H1 (cell line): ENCODE results near the gene NPTXR. TPM values are rescaled to one million over a fixed set of nuclear protein-coding genes. Genes with fewer than 3 reads are reported as not detected.

Experiments used
- CTCF ChIA-PET: fragments of 300-600 bp; sonication (Branson Sonifier 250); formaldehyde crosslinking; loops from one replicate; lab custom pipeline; 2021; ENCODE audit not compliant: partially characterized antibody; lab: Charles Lee
- POLR2A ChIA-PET: fragments of 300-600 bp; sonication (Branson Sonifier 250); formaldehyde crosslinking; loops from one replicate; lab custom pipeline; 2021; ENCODE audit warnings: inconsistent platforms; ENCODE audit not compliant: partially characterized antibody; lab: Charles Lee
- DNase-seq, 2 experiments: peaks; one replicate each; pipeline versions ENCODE4 v3.0.0 to v3.0.0-alpha.2; 2010 to 2022; ENCODE audit warnings: low spot score in 2 of 2, low read depth in 1 of 2, mixed read lengths in 1 of 2
- FAIRE-seq: peaks from 2 replicates; lab custom pipeline; 2011; peaks lifted over from hg19 to GRCh38; lab: Jason Lieb, UNC
- H2AFZ ChIP-seq: 2 replicates; pipeline ENCODE4 v1.8.1; 2012; ENCODE audit warnings: low read length, inconsistent platforms
- H2AK5ac ChIP-seq: 2 replicates; pipeline ENCODE4 v1.6.1; 2013; ENCODE audit warnings: low read depth, low read length
- H2BK120ac ChIP-seq: replicated peaks from 2 replicates; pipeline ENCODE3; 2013; ENCODE audit warnings: low read depth, low read length, inconsistent platforms
- H2BK12ac ChIP-seq: 2 replicates; pipeline ENCODE4 v1.6.1; 2013; ENCODE audit warnings: low read depth, low read length
- H2BK15ac ChIP-seq: 2 replicates; pipeline ENCODE4 v1.6.1; 2013; ENCODE audit warnings: low read length
- H2BK20ac ChIP-seq: 2 replicates; pipeline ENCODE4 v1.6.1; 2013; ENCODE audit warnings: low read length
- H2BK5ac ChIP-seq: 2 replicates; pipeline ENCODE4 v1.6.1; 2013; ENCODE audit warnings: low read depth, low read length
- H3K14ac ChIP-seq: 2 replicates; pipeline ENCODE4 v1.6.1; 2013; ENCODE audit warnings: inconsistent platforms; ENCODE audit not compliant: insufficient read length
- H3K18ac ChIP-seq: 2 replicates; pipeline ENCODE4 v1.6.1; 2013; ENCODE audit warnings: low read length; ENCODE audit errors: extremely low read depth
- H3K23ac ChIP-seq: 2 replicates; pipeline ENCODE4 v1.6.1; 2013; ENCODE audit warnings: inconsistent platforms; ENCODE audit not compliant: insufficient read length
- H3K23me2 ChIP-seq: 2 replicates; pipeline ENCODE4 v1.6.1; 2013; ENCODE audit warnings: low read depth, low read length
- H3K27ac ChIP-seq: 2 replicates; pipeline ENCODE4 v1.6.1; 2011; ENCODE audit warnings: low read depth, low read length, inconsistent platforms
- H3K27me3 ChIP-seq, 4 experiments: replicated peaks in 1 of 4; 1 replicate in 1 of 4; 2 replicates in 3 of 4; pipeline versions ENCODE4 v1.6.1 to v1.8.1; 2011 to 2013; ENCODE audit warnings: low read length in 3 of 4, mild to moderate bottlenecking in 3 of 4, inconsistent platforms in 2 of 4, mixed read lengths in 2 of 4, moderate library complexity in 1 of 4; ENCODE audit not compliant: control insufficient read depth in 3 of 4, insufficient read depth in 3 of 4; ENCODE audit errors: extremely low read depth in 1 of 4
- H3K36me3 ChIP-seq, 4 experiments: 2 replicates each; pipeline versions ENCODE4 v1.6.1 to v1.8.1; 2011 to 2013; ENCODE audit warnings: mild to moderate bottlenecking in 4 of 4, low read length in 3 of 4, moderate library complexity in 2 of 4, control low read depth in 1 of 4, inconsistent platforms in 1 of 4; ENCODE audit not compliant: insufficient read depth in 4 of 4, control insufficient read depth in 2 of 4
- H3K4ac ChIP-seq: replicated peaks from 2 replicates; pipeline ENCODE3; 2013; ENCODE audit warnings: low read length, low read depth, mixed read lengths, inconsistent platforms; ENCODE audit not compliant: insufficient read length
- H3K4me1 ChIP-seq, 4 experiments: replicated peaks in 1 of 4; 1 replicate in 1 of 4; 2 replicates in 3 of 4; pipeline versions ENCODE4 v1.6.1 to v1.8.1; 2011 to 2013; ENCODE audit warnings: low read length in 3 of 4, inconsistent platforms in 2 of 4, mixed read lengths in 1 of 4; ENCODE audit not compliant: insufficient read depth in 4 of 4, control insufficient read depth in 3 of 4
- H3K4me2 ChIP-seq, 2 experiments: 2 replicates each; pipeline versions ENCODE4 v1.6.1 to v1.8.1; 2011 to 2013; ENCODE audit warnings: low read depth in 2 of 2, low read length in 2 of 2, control low read depth in 1 of 2, inconsistent platforms in 1 of 2, mild to moderate bottlenecking in 1 of 2; ENCODE audit not compliant: insufficient read depth in 1 of 2
- H3K4me3 ChIP-seq, 4 experiments: fragments of 200-600, 300-600 bp in 1 of 4; sonication (generic), shearing (Covaris generic), sonication (Bioruptor Twin) in 1 of 4; 2 replicates each; pipeline versions ENCODE4 v1.5.1 to v1.8.1; 2011 to 2016; ENCODE audit warnings: low read length in 4 of 4, low read depth in 3 of 4, control low read depth in 2 of 4, inconsistent platforms in 2 of 4, mild to moderate bottlenecking in 2 of 4, mixed read lengths in 1 of 4, moderate library complexity in 1 of 4; ENCODE audit not compliant: insufficient read depth in 2 of 4; ENCODE audit errors: extremely low read depth in 1 of 4
- H3K56ac ChIP-seq: replicated peaks from 2 replicates; pipeline ENCODE3; 2013; ENCODE audit warnings: low read depth, mild to moderate bottlenecking, mixed read lengths, low read length, inconsistent platforms; ENCODE audit not compliant: insufficient read length
- H3K79me1 ChIP-seq: 2 replicates; pipeline ENCODE4 v1.6.1; 2013; ENCODE audit warnings: low read depth, low read length, control low read depth
- H3K79me2 ChIP-seq, 2 experiments: 2 replicates each; pipeline versions ENCODE4 v1.6.1 to v1.8.1; 2012 to 2013; ENCODE audit warnings: low read length in 2 of 2, mild to moderate bottlenecking in 2 of 2, inconsistent platforms in 1 of 2; ENCODE audit not compliant: insufficient read depth in 2 of 2, control insufficient read depth in 1 of 2
- H3K9ac ChIP-seq, 4 experiments: replicated peaks in 1 of 4; 1 replicate in 1 of 4; 2 replicates in 3 of 4; pipeline versions ENCODE4 v1.6.1 to v1.8.1; 2011 to 2013; ENCODE audit warnings: low read depth in 3 of 4, low read length in 3 of 4, control low read depth in 2 of 4, mild to moderate bottlenecking in 2 of 4, moderate library complexity in 2 of 4, inconsistent platforms in 1 of 4; ENCODE audit errors: extremely low read depth in 1 of 4
- H3K9me3 ChIP-seq, 2 experiments: 2 replicates each; pipeline versions ENCODE4 v1.6.1 to v1.8.1; 2012 to 2013; ENCODE audit warnings: mild to moderate bottlenecking in 2 of 2, moderate library complexity in 2 of 2, control low read depth in 1 of 2, inconsistent platforms in 1 of 2, low read depth in 1 of 2, low read length in 1 of 2, mixed read lengths in 1 of 2; ENCODE audit not compliant: insufficient read depth in 2 of 2
- H4K20me1 ChIP-seq, 2 experiments: replicated peaks in 1 of 2; 2 replicates each; pipeline versions ENCODE3 to v1.8.1; 2011 to 2013; ENCODE audit warnings: inconsistent platforms in 2 of 2, low read length in 2 of 2, mild to moderate bottlenecking in 1 of 2; ENCODE audit not compliant: insufficient read depth in 2 of 2, control insufficient read depth in 1 of 2
- H4K5ac ChIP-seq: 2 replicates; pipeline ENCODE4 v1.6.1; 2013; ENCODE audit warnings: low read length, low read depth, mixed read lengths, inconsistent platforms; ENCODE audit not compliant: insufficient read length
- H4K8ac ChIP-seq: 2 replicates; pipeline ENCODE4 v1.8.0; 2013; ENCODE audit warnings: mild to moderate bottlenecking, moderate library complexity, low read length, inconsistent platforms; ENCODE audit not compliant: insufficient read depth; ENCODE audit errors: extremely low read depth
- H4K91ac ChIP-seq: replicated peaks from 2 replicates; pipeline ENCODE3; 2013; ENCODE audit warnings: low read length, mixed read lengths, inconsistent platforms; ENCODE audit not compliant: insufficient read length
- BACH1 ChIP-seq: IDR thresholded peaks from 2 replicates; pipeline ENCODE4 v1.6.1; 2012; ENCODE audit warnings: low read length, improper control_type of control experiment
- EP300 ChIP-seq, 2 experiments: IDR thresholded peaks; 1 replicate in 1 of 2; 2 replicates in 1 of 2; pipeline ENCODE4 v1.6.1; 2011 to 2012; ENCODE audit warnings: low read depth in 2 of 2, low read length in 2 of 2, mild to moderate bottlenecking in 2 of 2, borderline replicate concordance in 1 of 2, inconsistent platforms in 1 of 2, moderate library complexity in 1 of 2
- EZH2 ChIP-seq: fragments of 200-600 bp; sonication (generic); IDR thresholded peaks from 2 replicates; pipeline ENCODE4 v1.7.1; 2012; ENCODE audit warnings: low read depth, mild to moderate bottlenecking, moderate library complexity, low read length, inconsistent platforms; ENCODE audit not compliant: severe bottlenecking
- HDAC6 ChIP-seq: IDR thresholded peaks from one replicate; pipeline ENCODE4 v1.7.1; 2012; ENCODE audit warnings: low read depth, mild to moderate bottlenecking, inconsistent platforms, low read length, moderate library complexity
- JUN ChIP-seq: IDR thresholded peaks from 2 replicates; pipeline ENCODE4 v1.6.1; 2011; ENCODE audit warnings: low read depth, mild to moderate bottlenecking, improper control_type of control experiment, low read length
- SP2 ChIP-seq: IDR thresholded peaks from 2 replicates; pipeline ENCODE4 v1.6.1; 2012; ENCODE audit warnings: mild to moderate bottlenecking, low read length, inconsistent platforms
- SUZ12 ChIP-seq: fragments of 200-600 bp; sonication (generic); IDR thresholded peaks from 2 replicates; pipeline ENCODE4 v1.6.1; 2012; ENCODE audit warnings: mild to moderate bottlenecking, inconsistent platforms, low read length, moderate library complexity, mixed read lengths
- ZNF274 ChIP-seq: IDR thresholded peaks from 2 replicates; pipeline ENCODE4 v1.7.0; 2012; ENCODE audit warnings: low read length, borderline replicate concordance; ENCODE audit errors: extremely low read depth
- WGBS, 2 experiments: shearing (Covaris generic) in 1 of 2; methylation state at CpG; one replicate each; pipeline versions ENCODE4 v1.1.6 to v1.1.7; 2013 to 2015; ENCODE audit warnings: low lambda C conversion rate in 2 of 2, mixed read lengths in 2 of 2, inconsistent platforms in 1 of 2, low coverage in 1 of 2, missing lambda C conversion rate in 1 of 2; ENCODE audit not compliant: insufficient replicate concordance in 2 of 2, insufficient coverage in 1 of 2, insufficient read length in 1 of 2; ENCODE audit errors: extremely low coverage in 1 of 2, missing lambda C conversion rate in 1 of 2; 5-methylcytosine and 5-hydroxymethylcytosine counted together
- polyA plus RNA-seq, 7 experiments: library from polyadenylated mRNA; depleted of rRNA in 3 of 7; stranded (reverse) in 5 of 7; unstranded in 2 of 7; fragments of >200 nt in 5 of 7; fragments of 200-250 nt in 2 of 7; gene quantifications; 1 replicate in 5 of 7; 2 replicates in 1 of 7; 4 replicates in 1 of 7; pipeline versions ENCODE4 v1.2.1 to v1.2.3, GENCODE V29; 2011 to 2013; ENCODE audit warnings: missing spikeins in 2 of 7, mixed read lengths in 2 of 7
- total RNA-seq: library from RNA; stranded (reverse); fragmentation: NEBNext Ultra II Directional; extraction: Animal tissue kit (Norgen Biotek cat#: 25700); gene quantifications from 2 replicates; pipeline ENCODE4 v1.2.1, GENCODE V29; 2021
- TF ChIP-seq, protein P1 (sequence below), 3 experiments: IDR thresholded peaks; 1 replicate in 2 of 3; 2 replicates in 1 of 3; pipeline versions ENCODE4 v1.5.1 to v1.6.1; 2011; ENCODE audit warnings: low read length in 3 of 3, mild to moderate bottlenecking in 3 of 3, inconsistent platforms in 2 of 3, low read depth in 1 of 3, moderate library complexity in 1 of 3; ENCODE audit not compliant: insufficient read depth in 1 of 3; ENCODE audit errors: control extremely low read depth in 1 of 3

The NPTXR gene
- total and polyA plus RNA-seq, 2 of the 8 experiments (the other 6 are each of a cell fraction or from before 2014, with no cell fraction given) = 3.7 to 6.4 TPM

GRCh38 chr22:38772623-38772873 is 71.3 kb downstream of the NPTXR start:
- Histone ChIP-seq H3K23me2 (peaks cover 6% of the 10 kb centered on the region; the same call in 1 of the 2 replicates), H3K79me2 (no peaks in the 10 kb centered on the region), H3K27me3 (no peaks in the 10 kb centered on the region; a peak in 2 of 7 replicates), H3K4ac (no peak overlapping the region), H3K18ac (no peak overlapping the region), H2AK5ac (no peak overlapping the region), H2BK5ac (no peak overlapping the region), H3K14ac (no peak overlapping the region), H2AFZ (no peak overlapping the region), H2BK12ac (no peak overlapping the region), H2BK20ac (no peak overlapping the region), H3K9ac (no peak overlapping the region), H3K4me1 (peaks cover 0 to 4% (median 2%) of the 10 kb centered on the region in 4 experiments; a peak in 3 of 7 replicates), H3K27ac (no peak overlapping the region), H3K36me3 (no peaks in the 10 kb centered on the region), H3K79me1 (no peaks in the 10 kb centered on the region), H2BK120ac (no peak overlapping the region), H4K5ac (no peak overlapping the region), H3K4me3 (no peak overlapping the region), H3K23ac (no peak overlapping the region), H3K56ac (no peak overlapping the region), H4K91ac (no peak overlapping the region), H3K9me3 (no peaks in the 10 kb centered on the region), H4K20me1 (peaks cover 0 to 2% of the 10 kb centered on the region in 2 experiments), H2BK15ac (no peak overlapping the region), H4K8ac (no peak overlapping the region), H3K4me2 (no peak overlapping the region)
- 88% methylated on average over 8 of the region's 8 CpGs; no CpG with 5 or more reads in 1 of the 2 experiments for WGBS, 2 experiments
- FAIRE-seq (no peak), DNase-seq (no peak)
- POLR2A ChIA-PET = interaction anchor here (1.9 kb wide), 1 partner anchor 10 kb away, joined by 4 read pairs; no protein-coding TSS in a partner anchor
- CTCF ChIA-PET = interaction anchor here (0.6 to 0.7 kb wide), 2 partner anchors 306 to 320 kb away, joined by 3 to 4 read pairs; no protein-coding TSS in a partner anchor
- TF ChIP-seq, protein P1, sequence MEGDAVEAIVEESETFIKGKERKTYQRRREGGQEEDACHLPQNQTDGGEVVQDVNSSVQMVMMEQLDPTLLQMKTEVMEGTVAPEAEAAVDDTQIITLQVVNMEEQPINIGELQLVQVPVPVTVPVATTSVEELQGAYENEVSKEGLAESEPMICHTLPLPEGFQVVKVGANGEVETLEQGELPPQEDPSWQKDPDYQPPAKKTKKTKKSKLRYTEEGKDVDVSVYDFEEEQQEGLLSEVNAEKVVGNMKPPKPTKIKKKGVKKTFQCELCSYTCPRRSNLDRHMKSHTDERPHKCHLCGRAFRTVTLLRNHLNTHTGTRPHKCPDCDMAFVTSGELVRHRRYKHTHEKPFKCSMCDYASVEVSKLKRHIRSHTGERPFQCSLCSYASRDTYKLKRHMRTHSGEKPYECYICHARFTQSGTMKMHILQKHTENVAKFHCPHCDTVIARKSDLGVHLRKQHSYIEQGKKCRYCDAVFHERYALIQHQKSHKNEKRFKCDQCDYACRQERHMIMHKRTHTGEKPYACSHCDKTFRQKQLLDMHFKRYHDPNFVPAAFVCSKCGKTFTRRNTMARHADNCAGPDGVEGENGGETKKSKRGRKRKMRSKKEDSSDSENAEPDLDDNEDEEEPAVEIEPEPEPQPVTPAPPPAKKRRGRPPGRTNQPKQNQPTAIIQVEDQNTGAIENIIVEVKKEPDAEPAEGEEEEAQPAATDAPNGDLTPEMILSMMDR (IDR thresholded peaks at IDR 0.05; ENCODE audit: control extremely low read depth in 1 of 3, insufficient read depth in 1 of 3, low read depth in 1 of 3, low read length in 3 of 3) = no peak
- TF ChIP-seq SUZ12 = no peak
- no peak for TF ChIP-seq JUN
- no peak for TF ChIP-seq EZH2
- TF ChIP-seq BACH1 = no peak
- TF ChIP-seq SP2 = no peak
- TF ChIP-seq EP300 (IDR thresholded peaks at IDR 0.05; ENCODE audit: borderline replicate concordance in 1 of 2, low read depth in 2 of 2, low read length in 2 of 2) = no peak
- TF ChIP-seq HDAC6 = no peak
- no peak for TF ChIP-seq ZNF274
